HG03565 (cell line): ENCODE results near the gene TRPV3.
"Not testable (repeated sequence)": the region's sequence is repeated elsewhere in the genome, so short reads cannot be mapped to it uniquely, and the experiment has no call there.

ENCODE experiments used
- ATAC-seq: cut with Tn5 transposase; IDR thresholded peaks from one replicate; pipeline ENCODE4 v1.9.1; 2021; ENCODE audit warnings: mild to moderate bottlenecking, moderate library complexity; ENCODE audit not compliant: unreplicated experiment

Gene TRPV3

DNA sequence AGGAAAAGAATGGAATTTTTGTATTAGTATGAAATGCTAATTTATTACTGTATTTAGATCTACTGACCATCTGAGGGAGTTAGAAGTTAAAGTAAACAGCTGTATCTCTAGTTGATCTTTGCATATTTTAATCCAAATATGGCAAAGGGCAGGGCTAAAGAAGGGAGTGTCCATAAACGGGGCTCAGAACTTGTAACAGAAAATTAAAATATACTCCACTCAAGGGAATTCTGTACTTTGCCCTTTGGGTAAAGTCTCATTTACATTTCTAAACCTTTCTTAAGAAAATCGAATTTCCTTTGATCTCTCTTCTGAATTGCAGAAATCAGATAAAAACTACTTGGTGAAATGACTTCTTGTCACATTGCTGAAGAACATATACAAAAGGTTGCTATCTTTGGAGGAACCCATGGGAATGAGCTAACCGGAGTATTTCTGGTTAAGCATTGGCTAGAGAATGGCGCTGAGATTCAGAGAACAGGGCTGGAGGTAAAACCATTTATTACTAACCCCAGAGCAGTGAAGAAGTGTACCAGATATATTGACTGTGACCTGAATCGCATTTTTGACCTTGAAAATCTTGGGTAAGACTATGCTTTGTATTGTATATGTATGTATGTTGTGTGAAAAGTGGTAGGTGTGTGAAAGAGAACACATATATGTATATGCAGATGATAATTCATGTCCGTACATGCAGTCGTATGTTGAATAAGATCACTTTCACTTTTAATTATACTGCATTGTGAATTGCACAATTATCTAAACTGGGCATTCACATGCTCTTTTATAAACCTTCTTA, 81.6 kb downstream of the TRPV3 start, which contains the start of gene ASPA:
Gene ASPA, plus strand, starts transcription at position 186 of the 799 bp plus-strand sequence. Its CDS starts 163 bp downstream, at position 349.
- ATAC-seq = no peak

GRCh38 chr17:3475251-3475685, 82.3 kb downstream of the TRPV3 start:
- no peak for ATAC-seq

DNA sequence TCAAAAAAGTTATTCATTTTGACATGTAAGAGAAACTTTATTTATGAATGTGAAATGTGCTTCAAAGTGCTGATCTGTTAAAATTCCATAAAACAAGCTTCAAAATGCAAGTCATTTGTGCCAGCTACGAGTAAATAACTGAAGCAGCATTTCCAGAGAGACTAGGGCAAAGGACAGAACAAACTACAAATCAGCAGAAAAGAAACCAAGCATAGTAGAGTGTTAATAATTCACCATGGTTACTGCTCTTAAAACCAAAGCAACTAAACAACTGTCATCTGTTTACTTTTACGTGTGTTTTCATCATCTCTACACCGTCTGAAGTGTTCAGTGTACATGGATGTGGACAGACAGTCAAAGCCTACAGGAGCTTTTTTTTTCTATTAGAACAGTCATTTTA, 83.4 kb downstream of the TRPV3 start:
- no peak for ATAC-seq

DNA sequence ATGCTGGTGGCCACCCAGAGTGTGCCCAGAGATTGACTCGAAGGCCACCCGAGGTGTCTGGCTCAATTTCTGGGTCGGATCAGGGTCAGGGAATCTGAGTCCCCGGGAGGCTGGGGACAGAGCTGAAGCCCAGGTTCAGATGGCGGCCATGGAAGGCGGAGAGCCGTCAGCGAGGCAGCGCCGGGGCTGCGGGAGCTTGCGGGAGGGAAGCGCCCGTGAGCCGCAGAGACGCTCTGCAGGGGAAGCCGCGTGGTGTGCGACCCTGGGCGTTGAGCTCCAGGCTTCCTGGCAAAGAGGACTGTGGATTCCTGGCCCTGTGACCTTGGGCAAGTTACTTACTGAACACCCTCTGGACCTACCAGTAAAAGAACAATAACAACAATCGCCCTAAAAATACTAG, 85.5 kb downstream of the TRPV3 start:
- ATAC-seq = no peak

DNA sequence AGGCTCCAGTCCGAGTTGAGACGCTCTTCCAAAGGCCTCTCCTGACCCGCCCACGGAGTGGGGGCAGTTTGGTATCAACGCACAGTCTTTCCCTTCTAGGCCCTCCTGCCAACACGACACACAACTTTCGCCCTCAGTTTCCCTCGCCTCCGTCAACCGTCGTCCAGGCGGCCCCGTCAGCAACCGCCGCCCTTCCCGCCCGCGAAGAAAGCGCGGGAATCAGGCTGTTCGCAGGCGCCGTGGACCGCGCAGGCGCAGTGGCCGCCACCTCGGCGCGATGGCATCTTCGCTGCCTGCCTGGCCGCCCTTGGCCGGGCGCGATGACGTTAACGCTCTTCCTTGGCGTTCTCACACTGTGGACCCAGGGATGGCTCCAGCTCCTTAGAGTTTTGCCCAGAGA, 86.0 kb downstream of the TRPV3 start, which contains the start of gene SPATA22:
Gene SPATA22, minus strand, starts transcription at position 221 of the 400 bp plus-strand sequence. CDS start 2,494 bp downstream, outside the sequence.
- no peak for ATAC-seq

- no peak for ATAC-seq
These were observed 88.1 kb downstream of the TRPV3 start for GRCh38 chr17:3469529-3469928.

DNA sequence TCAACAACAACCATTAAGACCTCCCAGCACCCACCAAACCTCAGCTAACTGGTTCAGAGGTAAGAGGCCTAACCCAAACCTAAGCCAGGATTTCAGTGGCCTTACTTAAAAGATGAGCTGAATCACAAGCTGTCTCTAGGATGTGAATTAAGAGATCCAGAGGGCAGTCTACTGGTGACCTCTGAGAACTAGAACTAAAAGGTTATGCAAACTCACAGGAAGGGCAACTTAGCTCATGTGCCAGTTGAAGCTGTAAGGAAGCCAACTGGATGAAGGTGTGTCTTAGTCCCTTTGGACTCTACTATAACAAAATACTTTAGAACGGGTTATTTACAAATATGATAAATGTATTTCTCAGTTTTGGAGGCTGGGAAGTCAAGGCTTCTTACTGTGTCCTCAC, 91.3 kb downstream of the TRPV3 start:
- ATAC-seq = not testable (repeated sequence)
